ENCODE results near the gene RBPJ. TPM values are rescaled to one million over a fixed set of nuclear protein-coding genes. Genes with fewer than 3 reads are reported as not detected.

Gene RBPJ
- total RNA-seq, 2 experiments from 2014 or later = 150 to 151 TPM

DNA sequence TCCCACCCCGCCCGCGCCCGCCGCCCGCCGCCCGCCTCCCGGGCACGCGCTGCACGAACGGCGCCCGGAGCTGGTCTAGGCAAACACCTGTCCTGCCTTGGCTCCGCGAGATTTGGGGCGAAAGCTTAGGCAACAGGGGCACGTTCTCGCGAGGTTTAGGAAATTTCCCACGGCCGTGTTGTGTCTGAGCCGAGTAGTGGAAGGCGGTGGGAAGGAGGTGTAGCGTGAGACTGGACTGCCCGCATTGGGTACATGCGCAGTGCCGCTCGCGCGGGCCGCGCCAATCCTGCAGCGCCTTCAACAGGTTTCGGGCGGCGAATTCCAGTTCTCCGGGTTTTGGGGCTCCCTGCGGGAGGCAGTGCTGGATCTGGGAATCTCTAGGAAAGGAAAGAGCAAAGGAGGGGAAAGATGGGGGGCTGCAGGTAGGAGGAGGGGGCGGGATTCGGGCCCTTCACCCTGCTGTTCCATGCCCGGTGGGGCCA lies 1.3 kb upstream of the RBPJ start:
- POLR2A ChIA-PET = interaction anchor here (0.8 to 2.3 kb wide), 20 partner anchors 13 to 567 kb away, joined by 3 to 16 read pairs (median 3); no protein-coding TSS in a partner anchor
- intact Hi-C loops (cut with micrococcal nuclease) = loop anchor here (1.0 to 2.0 kb wide), 2 partner anchors 123 to 245 kb away; no protein-coding TSS in a partner anchor
- Mint-ChIP-seq H3K4me3 (peak overlapping the region; percentile 92), H3K27me3 (no peaks in the 10 kb centered on the region), H3K9me3 (peaks cover 26% of the 10 kb centered on the region), H3K27ac (peak overlapping the region; percentile 100), H3K4me1 (ENCODE audit: low read depth) (peaks cover 34% of the 10 kb centered on the region), H3K36me3 (ENCODE audit: low read depth) (peaks cover 32% of the 10 kb centered on the region)
- DNase-seq (peak; percentile 99), ATAC-seq (peak; percentile 67)
- TF ChIP-seq, protein P1, sequence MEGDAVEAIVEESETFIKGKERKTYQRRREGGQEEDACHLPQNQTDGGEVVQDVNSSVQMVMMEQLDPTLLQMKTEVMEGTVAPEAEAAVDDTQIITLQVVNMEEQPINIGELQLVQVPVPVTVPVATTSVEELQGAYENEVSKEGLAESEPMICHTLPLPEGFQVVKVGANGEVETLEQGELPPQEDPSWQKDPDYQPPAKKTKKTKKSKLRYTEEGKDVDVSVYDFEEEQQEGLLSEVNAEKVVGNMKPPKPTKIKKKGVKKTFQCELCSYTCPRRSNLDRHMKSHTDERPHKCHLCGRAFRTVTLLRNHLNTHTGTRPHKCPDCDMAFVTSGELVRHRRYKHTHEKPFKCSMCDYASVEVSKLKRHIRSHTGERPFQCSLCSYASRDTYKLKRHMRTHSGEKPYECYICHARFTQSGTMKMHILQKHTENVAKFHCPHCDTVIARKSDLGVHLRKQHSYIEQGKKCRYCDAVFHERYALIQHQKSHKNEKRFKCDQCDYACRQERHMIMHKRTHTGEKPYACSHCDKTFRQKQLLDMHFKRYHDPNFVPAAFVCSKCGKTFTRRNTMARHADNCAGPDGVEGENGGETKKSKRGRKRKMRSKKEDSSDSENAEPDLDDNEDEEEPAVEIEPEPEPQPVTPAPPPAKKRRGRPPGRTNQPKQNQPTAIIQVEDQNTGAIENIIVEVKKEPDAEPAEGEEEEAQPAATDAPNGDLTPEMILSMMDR (IDR thresholded peaks at IDR 0.05) = no peak
- CTCF ChIA-PET = interaction anchor here (1.0 to 2.7 kb wide), 7 partner anchors 11 to 331 kb away, joined by 3 to 19 read pairs (median 4); no protein-coding TSS in a partner anchor

DNA sequence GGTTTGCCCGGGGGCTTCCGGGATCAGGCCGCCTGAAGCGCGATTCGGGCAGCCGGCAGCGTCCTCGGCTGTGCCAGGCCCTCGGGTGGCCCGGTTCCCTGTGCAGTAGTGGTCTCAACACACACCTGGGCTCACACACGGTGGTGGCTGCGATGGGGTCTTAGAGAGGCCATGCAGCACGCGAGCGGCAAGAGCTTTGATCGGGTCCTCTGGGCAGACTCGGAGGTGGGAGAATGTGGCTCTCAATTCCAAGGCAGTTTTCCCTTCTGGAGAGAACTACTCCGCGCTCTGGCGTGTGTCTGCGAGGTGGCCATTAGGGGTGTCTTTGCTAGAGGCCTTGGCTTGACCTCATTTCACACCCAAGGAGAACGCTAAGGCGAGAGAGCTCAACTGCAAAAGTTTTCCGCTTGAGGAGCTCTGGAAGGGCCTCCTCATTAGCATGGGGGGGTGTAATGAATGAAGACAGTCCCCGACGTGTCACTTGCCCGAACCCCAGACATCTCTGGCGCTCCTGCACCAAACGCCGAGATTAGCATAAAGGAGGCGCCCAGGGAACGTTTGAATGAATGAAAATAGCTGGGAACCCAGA lies 771 bp upstream of the RBPJ start:
- ChIA-PET CTCF (interaction anchor here (0.8 to 2.7 kb wide), 6 partner anchors 10 to 244 kb away, joined by 3 to 19 read pairs (median 4); no protein-coding TSS in a partner anchor), POLR2A (interaction anchor here (0.8 to 2.3 kb wide), 15 partner anchors 12 to 333 kb away, joined by 3 to 16 read pairs (median 3); no protein-coding TSS in a partner anchor)
- TF ChIP-seq, protein P1 (IDR thresholded peaks at IDR 0.05) = no peak
- DNase-seq (peak; percentile 68), ATAC-seq (peak; percentile 11)
- Mint-ChIP-seq H3K9me3 (peaks cover 24% of the 10 kb centered on the region), H3K4me1 (ENCODE audit: low read depth) (peaks cover 37% of the 10 kb centered on the region), H3K27ac (peak overlapping the region; percentile 100), H3K36me3 (ENCODE audit: low read depth) (peaks cover 29% of the 10 kb centered on the region), H3K4me3 (peak overlapping the region; percentile 92), H3K27me3 (no peaks in the 10 kb centered on the region)
- intact Hi-C loops (cut with micrococcal nuclease) = loop anchor here (1.0 to 10.0 kb wide), 5 partner anchors 123 to 685 kb away; partner anchors contain the start of gene STIM2

DNA sequence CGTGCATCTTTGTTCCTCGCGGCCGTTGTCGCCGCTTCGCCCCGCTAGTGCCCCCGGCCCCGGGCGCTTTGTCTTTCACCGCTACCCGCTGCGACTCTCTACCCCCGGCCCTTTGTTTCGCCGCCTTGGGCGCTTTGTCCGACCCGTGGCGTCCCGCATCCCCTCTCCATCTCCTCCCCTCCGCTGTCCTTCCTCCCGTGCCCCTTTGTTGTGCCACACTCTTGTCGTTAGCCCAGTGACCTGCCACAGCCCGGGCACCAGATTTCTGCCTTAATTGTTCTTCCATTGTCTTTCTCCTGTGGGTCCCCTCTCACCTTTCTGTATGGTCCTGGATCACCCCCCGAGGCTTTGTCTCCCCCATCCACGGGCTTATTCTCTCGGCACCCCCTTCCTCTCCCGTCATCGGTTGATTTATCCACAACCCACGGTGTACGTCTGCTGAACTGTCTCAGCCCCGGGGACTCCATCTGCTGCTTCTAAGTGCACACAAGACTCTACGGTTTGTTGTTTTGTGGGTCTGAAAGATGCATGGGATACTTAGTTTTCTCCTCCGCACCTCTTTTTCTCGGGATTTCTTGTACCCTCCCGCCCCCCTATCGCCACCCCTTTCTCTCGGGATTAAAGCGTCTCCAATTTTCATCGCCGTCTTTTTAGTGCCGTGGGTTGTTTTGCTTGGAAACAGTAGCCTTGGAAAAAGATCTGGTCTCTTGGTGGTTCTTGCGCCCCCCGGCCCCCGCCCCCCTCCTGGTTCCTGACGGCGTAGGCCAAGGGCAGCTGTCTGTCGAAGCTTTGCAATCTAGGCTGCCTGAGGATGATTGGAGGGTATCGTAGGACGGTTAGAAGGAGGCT lies 783 bp downstream of the RBPJ start:
- no peaks in the 10 kb centered on the region for H3K27me3 Mint-ChIP-seq
- H3K9me3 Mint-ChIP-seq = peaks cover 15% of the 10 kb centered on the region
- H3K27ac Mint-ChIP-seq = peak overlapping the region; percentile 91
- peak; percentile 54 for DNase-seq
- peaks cover 26% of the 10 kb centered on the region for H3K36me3 Mint-ChIP-seq (ENCODE audit: low read depth)
- intact Hi-C loops (cut with micrococcal nuclease) = loop anchor here (5.0 to 10.0 kb wide), 3 partner anchors 189 to 683 kb away; partner anchors contain the start of gene STIM2
- peak overlapping the region; percentile 85 for H3K4me3 Mint-ChIP-seq
- POLR2A ChIA-PET = no interaction called here
- TF ChIP-seq, protein P1 (IDR thresholded peaks at IDR 0.05) = no peak
- peaks cover 43% of the 10 kb centered on the region for H3K4me1 Mint-ChIP-seq (ENCODE audit: low read depth)
- CTCF ChIA-PET = no interaction called here
- no peak for ATAC-seq

DNA sequence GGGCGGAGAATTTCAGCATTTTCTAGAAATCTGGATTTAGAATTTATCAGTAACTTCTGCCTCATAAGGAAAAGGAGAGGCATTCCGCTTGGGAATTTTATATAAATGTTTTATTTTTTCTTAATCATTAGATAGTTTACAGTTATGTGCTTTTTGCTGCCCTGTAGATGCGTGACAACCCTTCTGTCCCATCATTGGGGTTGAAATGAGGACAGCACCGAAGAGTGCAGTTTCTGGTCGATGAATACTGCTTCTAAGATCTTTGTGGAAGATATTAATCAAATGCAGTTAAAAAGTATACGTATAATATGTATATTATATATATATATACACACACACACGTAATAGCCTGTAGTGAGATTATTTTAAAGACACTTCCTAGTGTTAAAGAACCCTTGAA lies 1.5 kb downstream of the RBPJ start:
- intact Hi-C loops (cut with micrococcal nuclease) = loop anchor here (5.0 to 10.0 kb wide), 3 partner anchors 190 to 682 kb away; partner anchors contain the start of gene STIM2
- CTCF ChIA-PET = no interaction called here
- H3K4me1 Mint-ChIP-seq (ENCODE audit: low read depth) = peaks cover 44% of the 10 kb centered on the region
- peaks cover 22% of the 10 kb centered on the region for H3K36me3 Mint-ChIP-seq (ENCODE audit: low read depth)
- peak overlapping the region; percentile 85 for H3K4me3 Mint-ChIP-seq
- no peak for ATAC-seq
- no peak for DNase-seq
- peaks cover 11% of the 10 kb centered on the region for H3K9me3 Mint-ChIP-seq
- H3K27me3 Mint-ChIP-seq = no peaks in the 10 kb centered on the region
- TF ChIP-seq, protein P1 (IDR thresholded peaks at IDR 0.05) = no peak
- peak overlapping the region; percentile 91 for H3K27ac Mint-ChIP-seq
- POLR2A ChIA-PET = no interaction called here
